BJ (cell line): ENCODE data around the gene ANKRD55. TPM values are rescaled to one million over a fixed set of nuclear protein-coding genes. Genes with fewer than 3 reads are reported as not detected.
A peak's percentile ranks its signal among the peaks of the same experiment; 100 is the strongest.

Experiments used
- CTCF ChIA-PET: fragments of 350-600 bp; formaldehyde crosslinking; extraction: SDS; loops from one replicate; lab custom pipeline; 2021; ENCODE audit warnings: antibody characterized with exemption, inconsistent platforms; lab: Yijun Ruan, JAX
- POLR2A ChIA-PET: fragments of 300-600 bp; sonication (Branson Sonifier 250); formaldehyde crosslinking; extraction: SDS; loops from one replicate; lab custom pipeline; 2021; ENCODE audit warnings: antibody characterized with exemption; lab: Charles Lee
- DNase-seq: peaks from one replicate; pipeline ENCODE4 v3.0.0-alpha.2; 2011; ENCODE audit warnings: low read depth
- H3K27me3 ChIP-seq: 2 replicates; pipeline ENCODE4 v1.6.0; 2011; ENCODE audit warnings: low read length; ENCODE audit not compliant: control insufficient read depth, insufficient read depth
- H3K36me3 ChIP-seq: 2 replicates; pipeline ENCODE4 v1.5.1; 2011; ENCODE audit warnings: low read length; ENCODE audit not compliant: control insufficient read depth, insufficient read depth
- H3K4me3 ChIP-seq: 2 replicates; pipeline ENCODE4 v1.5.1; 2011; ENCODE audit warnings: low read depth, mild to moderate bottlenecking, control low read depth, low read length
- CTCF ChIP-seq: IDR thresholded peaks from 2 replicates; pipeline ENCODE4 v1.5.1; 2011; ENCODE audit warnings: low read depth, mild to moderate bottlenecking, control low read depth, inconsistent platforms, low read length, moderate library complexity; ENCODE audit not compliant: insufficient read depth
- polyA plus RNA-seq: library from polyadenylated mRNA; depleted of rRNA; stranded (reverse); fragments of >200 nt; gene quantifications from 2 replicates; pipeline ENCODE4 v1.2.3, GENCODE V29; 2011

Gene ANKRD55
- polyA plus RNA-seq, 1 experiment, result not detected

GRCh38 chr5:56175488-56175887 lies 57.6 kb downstream of the ANKRD55 start:
- Histone ChIP-seq H3K4me3 (no peak overlapping the region), H3K27me3 (no peaks in the 10 kb centered on the region), H3K36me3 (no peaks in the 10 kb centered on the region)
- peak; percentile 45 for DNase-seq
- CTCF ChIA-PET, result no interaction called here
- TF ChIP-seq CTCF, result no peak
- POLR2A ChIA-PET, result no interaction called here

GRCh38 chr5:56175021-56175420 lies 58.1 kb downstream of the ANKRD55 start:
- no peak for DNase-seq
- ChIA-PET POLR2A (no interaction called here), CTCF (no interaction called here)
- Histone ChIP-seq H3K36me3 (no peaks in the 10 kb centered on the region), H3K4me3 (no peak overlapping the region), H3K27me3 (no peaks in the 10 kb centered on the region)
- TF ChIP-seq CTCF, result no peak

DNA sequence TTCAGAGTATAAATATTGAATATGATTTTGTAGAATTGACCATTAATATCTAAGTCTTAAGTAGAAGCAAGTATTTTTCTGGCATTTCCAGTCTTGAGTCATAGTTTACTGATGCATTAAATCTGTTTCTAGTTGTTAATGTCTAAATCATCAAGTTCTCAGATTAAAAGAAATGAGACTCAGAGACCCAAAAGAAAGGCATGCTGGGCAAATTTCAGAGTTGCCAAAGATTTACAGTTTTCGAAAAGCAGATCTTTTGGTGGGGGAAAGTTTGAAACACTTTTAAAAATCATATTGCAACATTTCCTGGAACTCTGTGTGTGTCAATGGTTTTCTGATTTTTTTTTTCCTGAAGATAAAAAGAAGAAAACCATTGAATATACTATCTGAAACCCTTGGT lies 60.9 kb downstream of the ANKRD55 start:
- no peak for TF ChIP-seq CTCF
- Histone ChIP-seq H3K36me3 (no peaks in the 10 kb centered on the region), H3K27me3 (no peaks in the 10 kb centered on the region), H3K4me3 (no peak overlapping the region)
- ChIA-PET CTCF (no interaction called here), POLR2A (no interaction called here)
- DNase-seq, result no peak

DNA sequence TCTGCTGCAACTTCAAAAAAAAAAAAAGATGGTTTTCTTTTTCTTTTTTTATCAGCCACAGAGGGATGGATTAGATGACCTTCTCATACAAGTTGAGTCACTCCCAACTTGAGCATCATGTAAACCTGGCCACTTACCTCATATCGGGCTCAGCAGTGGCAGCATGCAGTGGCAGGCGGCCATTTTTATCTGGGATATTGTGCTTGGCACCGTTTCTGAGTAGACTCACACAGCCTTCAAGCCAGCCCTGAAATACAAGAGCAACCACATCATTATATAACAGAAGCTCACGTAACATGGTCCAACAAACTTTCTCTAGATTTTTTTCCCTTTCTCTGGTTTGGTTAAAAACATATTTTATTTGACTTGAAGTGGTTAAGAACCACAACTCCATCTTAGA lies 62.6 kb downstream of the ANKRD55 start:
- POLR2A ChIA-PET, result no interaction called here

DNA sequence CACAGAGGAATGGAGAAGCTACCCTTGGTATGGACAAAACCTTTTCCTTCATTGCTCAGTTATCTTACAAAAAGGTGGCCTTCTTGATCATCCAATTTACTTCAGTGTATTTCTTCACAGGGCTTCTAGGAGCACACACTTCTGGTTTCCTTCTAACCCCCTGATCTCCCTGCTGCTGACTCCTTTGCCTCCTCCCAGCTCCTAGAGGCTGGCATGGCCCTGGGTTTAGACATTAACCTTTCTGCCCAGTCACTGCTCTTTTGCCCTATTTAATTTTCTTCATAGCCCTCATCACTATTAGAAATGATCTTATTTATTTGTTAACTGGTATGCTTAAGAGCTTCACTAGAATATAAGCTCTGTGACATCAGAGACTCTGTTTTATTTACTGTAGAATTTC lies 63.2 kb downstream of the ANKRD55 start:
- ChIA-PET CTCF (no interaction called here), POLR2A (no interaction called here)
- no peak for DNase-seq
- H3K36me3 ChIP-seq, result no peaks in the 10 kb centered on the region
- no peak overlapping the region for H3K4me3 ChIP-seq
- no peaks in the 10 kb centered on the region for H3K27me3 ChIP-seq
- TF ChIP-seq CTCF, result no peak

More for the DNA sequence above, 62.6 kb downstream of the ANKRD55 start:
- CTCF ChIA-PET, result no interaction called here
- TF ChIP-seq CTCF, result no peak
- Histone ChIP-seq H3K36me3 (no peaks in the 10 kb centered on the region), H3K27me3 (no peaks in the 10 kb centered on the region), H3K4me3 (no peak overlapping the region)
- DNase-seq, result no peak
